SK-N-SH (cell line): ENCODE data around the gene PHLDB2.

Experiments
- CHD2 ChIP-seq: fragments of 150-350 bp; IDR thresholded peaks from 2 replicates; pipeline ENCODE4 v1.6.1; 2018; ENCODE audit warnings: low read length; ENCODE audit not compliant: partially characterized antibody
- CTCF ChIP-seq: fragments of 200-600 bp; sonication (generic); IDR thresholded peaks from 2 replicates; pipeline ENCODE4 v1.6.1; 2017; ENCODE audit warnings: antibody characterized with exemption, mild to moderate bottlenecking, moderate library complexity
- EP300 ChIP-seq, 2 experiments: IDR thresholded peaks; 2 replicates each; pipeline versions ENCODE4 v1.4.0 to v1.6.1; 2012; ENCODE audit warnings: borderline replicate concordance in 1 of 2, low read depth in 1 of 2, low read length in 1 of 2
- EZH2phosphoT487 ChIP-seq: fragments of 200-600 bp; sonication (generic); IDR thresholded peaks from 2 replicates; pipeline ENCODE4 v1.6.1; 2017; ENCODE audit warnings: low read depth, mixed run types, mild to moderate bottlenecking, antibody characterized with exemption, moderate library complexity, borderline replicate concordance
- MAX ChIP-seq: IDR thresholded peaks from 2 replicates; pipeline ENCODE4 v1.4.0; 2012; ENCODE audit warnings: low read depth
- MXI1 ChIP-seq: IDR thresholded peaks from 2 replicates; pipeline ENCODE4 v1.6.1; 2012; ENCODE audit warnings: mild to moderate bottlenecking, low read depth, low read length, improper control_type of control experiment
- RCOR1 ChIP-seq: fragments of 150-350 bp; IDR thresholded peaks from 2 replicates; pipeline ENCODE4 v1.6.1; 2017; ENCODE audit warnings: antibody characterized with exemption, low read length
- RXRA ChIP-seq: IDR thresholded peaks from 2 replicates; pipeline ENCODE4 v1.4.0; 2012; ENCODE audit warnings: low read depth, mild to moderate bottlenecking, borderline replicate concordance
- TAF1 ChIP-seq: IDR thresholded peaks from 2 replicates; pipeline ENCODE4 v1.6.1; 2012; ENCODE audit warnings: low read depth, mild to moderate bottlenecking, low read length, moderate library complexity, borderline replicate concordance
- TEAD4 ChIP-seq: IDR thresholded peaks from 2 replicates; pipeline ENCODE4 v1.4.0; 2012; ENCODE audit warnings: mild to moderate bottlenecking, borderline replicate concordance; ENCODE audit not compliant: insufficient read depth
- ZBTB33 ChIP-seq: IDR thresholded peaks from 2 replicates; pipeline ENCODE4 v1.4.0; 2012; ENCODE audit warnings: low read depth, borderline replicate concordance

GRCh38 chr3:111856501-111856900 is 2.6 kb upstream of the PHLDB2 start:
- no peak for TF ChIP-seq CTCF
- TF ChIP-seq TAF1: no peak
- no peak for TF ChIP-seq EP300 (IDR thresholded peaks at IDR 0.05; ENCODE audit: borderline replicate concordance in 1 of 2, low read depth in 1 of 2, low read length in 1 of 2)
- TF ChIP-seq RXRA: no peak
- no peak for TF ChIP-seq MAX
- no peak for TF ChIP-seq CHD2
- TF ChIP-seq EZH2phosphoT487: no peak
- TF ChIP-seq ZBTB33: no peak
- TF ChIP-seq TEAD4: no peak
- TF ChIP-seq RCOR1: no peak
- TF ChIP-seq MXI1: no peak
